GM06990 (cell line): ENCODE measurements around the gene UNK.

ENCODE experiments used
- DNase-seq: peaks from one replicate; pipeline ENCODE4 v3.0.0-alpha.2; 2011; ENCODE audit not compliant: insufficient read length; ENCODE audit errors: extremely low read depth
- H3K27me3 ChIP-seq: replicated peaks from 2 replicates; pipeline ENCODE4 v1.6.0; 2011; ENCODE audit warnings: low read length; ENCODE audit not compliant: control insufficient read depth, insufficient read depth
- H3K36me3 ChIP-seq: 2 replicates; pipeline ENCODE4 v1.5.1; 2011; ENCODE audit warnings: low read length; ENCODE audit not compliant: control insufficient read depth, insufficient read depth
- H3K4me3 ChIP-seq: replicated peaks from 2 replicates; pipeline ENCODE4 v1.5.1; 2011; ENCODE audit warnings: low read depth, mild to moderate bottlenecking, control low read depth, low read length
- CTCF ChIP-seq: IDR thresholded peaks from 2 replicates; pipeline ENCODE4 v1.5.1; 2011; ENCODE audit warnings: low read length, control low read depth, mild to moderate bottlenecking, inconsistent platforms; ENCODE audit not compliant: insufficient read depth, poor library complexity, severe bottlenecking

UNK gene

GRCh38 chr17:75844530-75845057, 60.0 kb downstream of the UNK start:
- DNase-seq = no peak
- no peak for TF ChIP-seq CTCF
- Histone ChIP-seq H3K27me3 (no peaks in the 10 kb centered on the region), H3K36me3 (peaks cover 38% of the 10 kb centered on the region), H3K4me3 (peak overlapping the region; percentile 63)

GRCh38 chr17:75845058-75845711, 60.6 kb downstream of the UNK start:
- H3K36me3 ChIP-seq = peaks cover 38% of the 10 kb centered on the region
- peak; percentile 84 for DNase-seq

GRCh38 chr17:75845933-75846691, 61.5 kb downstream of the UNK start:
- no peaks in the 10 kb centered on the region for H3K27me3 ChIP-seq
- H3K36me3 ChIP-seq = peaks cover 32% of the 10 kb centered on the region
- no peak for TF ChIP-seq CTCF
- DNase-seq = peak; percentile 15
- H3K4me3 ChIP-seq = no peak overlapping the region

More at GRCh38 chr17:75845058-75845711, 60.6 kb downstream of the UNK start:
- TF ChIP-seq CTCF = peak; percentile 88
- Histone ChIP-seq H3K4me3 (peak overlapping the region; percentile 63), H3K27me3 (no peaks in the 10 kb centered on the region)

GRCh38 chr17:75846692-75847613, 62.3 kb downstream of the UNK start:
- TF ChIP-seq CTCF = no peak
- H3K36me3 ChIP-seq = peaks cover 37% of the 10 kb centered on the region
- no peaks in the 10 kb centered on the region for H3K27me3 ChIP-seq
- DNase-seq = peak; percentile 10
- H3K4me3 ChIP-seq = no peak overlapping the region

- Histone ChIP-seq H3K4me3 (no peak overlapping the region), H3K27me3 (no peaks in the 10 kb centered on the region), H3K36me3 (peaks cover 32% of the 10 kb centered on the region)
- peak; percentile 7 for DNase-seq
- no peak for TF ChIP-seq CTCF
These were observed 63.3 kb downstream of the UNK start for GRCh38 chr17:75847614-75848522.
